Measurements from ENCODE around the gene ARL2.

DNA sequence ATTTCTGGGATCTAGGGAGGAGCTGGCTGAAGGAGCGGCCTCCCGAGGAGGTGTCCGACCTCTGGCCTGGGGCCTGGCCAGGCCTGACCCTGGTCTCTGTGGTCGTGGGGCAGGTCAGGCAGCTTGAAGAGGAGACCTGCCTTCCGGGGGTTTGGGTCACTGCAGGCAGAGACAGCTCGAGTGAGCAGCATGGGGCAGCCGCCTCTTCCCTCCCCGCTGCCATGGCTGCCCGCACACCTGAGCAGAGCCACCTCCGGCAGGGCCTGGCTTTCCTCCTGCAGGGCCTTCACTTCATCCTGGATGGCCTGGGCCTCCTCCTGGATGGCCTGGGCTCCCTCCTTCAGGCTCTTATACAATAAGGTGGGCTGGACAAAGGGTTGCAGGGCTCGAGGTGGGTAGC, 52.4 kb downstream of the ARL2 start:
- TF ChIP-seq EZH2 (IDR thresholded peaks at IDR 0.05; ENCODE audit: low read length, missing control alignments) = no peak
- TF ChIP-seq, protein P1, sequence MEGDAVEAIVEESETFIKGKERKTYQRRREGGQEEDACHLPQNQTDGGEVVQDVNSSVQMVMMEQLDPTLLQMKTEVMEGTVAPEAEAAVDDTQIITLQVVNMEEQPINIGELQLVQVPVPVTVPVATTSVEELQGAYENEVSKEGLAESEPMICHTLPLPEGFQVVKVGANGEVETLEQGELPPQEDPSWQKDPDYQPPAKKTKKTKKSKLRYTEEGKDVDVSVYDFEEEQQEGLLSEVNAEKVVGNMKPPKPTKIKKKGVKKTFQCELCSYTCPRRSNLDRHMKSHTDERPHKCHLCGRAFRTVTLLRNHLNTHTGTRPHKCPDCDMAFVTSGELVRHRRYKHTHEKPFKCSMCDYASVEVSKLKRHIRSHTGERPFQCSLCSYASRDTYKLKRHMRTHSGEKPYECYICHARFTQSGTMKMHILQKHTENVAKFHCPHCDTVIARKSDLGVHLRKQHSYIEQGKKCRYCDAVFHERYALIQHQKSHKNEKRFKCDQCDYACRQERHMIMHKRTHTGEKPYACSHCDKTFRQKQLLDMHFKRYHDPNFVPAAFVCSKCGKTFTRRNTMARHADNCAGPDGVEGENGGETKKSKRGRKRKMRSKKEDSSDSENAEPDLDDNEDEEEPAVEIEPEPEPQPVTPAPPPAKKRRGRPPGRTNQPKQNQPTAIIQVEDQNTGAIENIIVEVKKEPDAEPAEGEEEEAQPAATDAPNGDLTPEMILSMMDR (conservative IDR thresholded peaks at IDR 0.05 in 1 of 2, IDR thresholded peaks at IDR 0.05 in 1 of 2; ENCODE audit: low read depth in 1 of 2, low read length in 2 of 2) = no peak
